ENCODE results near the gene ZDHHC7.

Gene ZDHHC7

GRCh38 chr16:84928679-84929420, 82.5 kb downstream of the ZDHHC7 start:
- TF ChIP-seq CTCF (IDR thresholded peaks at IDR 0.05; ENCODE audit: low read depth, low read length) = peak; percentile 6; the same call in 1 of the 2 replicates
- DNase-seq (ENCODE audit: extremely low read depth, low read depth) = peak; percentile 23

GRCh38 chr16:84927621-84928591, 83.4 kb downstream of the ZDHHC7 start:
- no peak for DNase-seq (ENCODE audit: extremely low read depth, low read depth)
- TF ChIP-seq CTCF (IDR thresholded peaks at IDR 0.05; ENCODE audit: low read depth, low read length) = no peak

GRCh38 chr16:84926462-84926861, 84.9 kb downstream of the ZDHHC7 start:
- DNase-seq (ENCODE audit: extremely low read depth, low read depth) = no peak
- no peak for TF ChIP-seq CTCF (IDR thresholded peaks at IDR 0.05; ENCODE audit: low read depth, low read length)

- no peak for TF ChIP-seq CTCF (IDR thresholded peaks at IDR 0.05; ENCODE audit: low read depth, low read length)
- DNase-seq (ENCODE audit: extremely low read depth, low read depth) = no peak
These were observed 85.5 kb downstream of the ZDHHC7 start for GRCh38 chr16:84925773-84926372.

- peak; percentile 81 for TF ChIP-seq CTCF (IDR thresholded peaks at IDR 0.05; ENCODE audit: low read depth, low read length)
- no peak for DNase-seq (ENCODE audit: extremely low read depth, low read depth)
These were observed 86.1 kb downstream of the ZDHHC7 start for GRCh38 chr16:84925092-84925772.

GRCh38 chr16:84924331-84925091, 86.8 kb downstream of the ZDHHC7 start:
- DNase-seq (ENCODE audit: extremely low read depth, low read depth) = no peak
- no peak for TF ChIP-seq CTCF (IDR thresholded peaks at IDR 0.05; ENCODE audit: low read depth, low read length)
